Measurements from ENCODE around the gene ZBP1.

ZBP1 gene

DNA sequence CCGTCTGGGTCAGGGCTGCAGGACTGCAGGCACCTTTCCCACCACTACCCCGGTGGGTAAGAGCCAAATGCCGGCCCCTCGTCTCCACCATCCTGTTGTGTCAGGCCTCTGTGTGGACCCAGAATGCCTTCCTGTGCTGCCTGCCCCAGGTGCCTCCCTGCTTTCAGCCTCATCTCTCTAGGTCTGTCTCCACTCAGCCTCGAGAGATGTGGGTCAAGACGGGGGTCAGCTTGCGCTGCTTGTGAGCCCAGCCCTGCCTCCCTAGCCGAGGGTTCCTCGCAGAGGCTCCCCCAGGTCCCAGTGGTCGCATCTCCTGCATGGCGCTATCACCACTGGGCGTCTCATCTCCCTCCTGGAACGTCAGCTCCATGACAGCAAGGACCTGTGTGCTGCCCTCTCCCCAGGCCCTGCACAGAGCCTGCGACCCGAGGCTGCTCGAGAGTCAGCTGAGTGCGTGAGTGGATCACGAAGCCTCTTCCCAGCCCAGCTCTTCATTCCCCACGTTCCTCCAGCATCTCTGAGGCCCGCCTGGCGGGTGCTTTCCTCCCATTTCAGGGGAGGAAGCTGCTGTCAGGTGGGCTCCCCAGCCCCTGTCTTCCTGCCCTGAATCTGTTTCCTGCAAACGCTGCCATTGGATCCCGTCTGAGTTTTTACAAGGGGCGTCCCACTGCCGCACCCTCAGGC lies 38.7 kb upstream of the ZBP1 start:
- FAIRE-seq (peak; percentile 79), DNase-seq (ENCODE audit: insufficient read length, low spot score) (no peak)

GRCh38 chr20:57658447-57658832 lies 38.2 kb upstream of the ZBP1 start:
- FAIRE-seq (peak; percentile 48), DNase-seq (ENCODE audit: insufficient read length, low spot score) (no peak)

- FAIRE-seq (peak; percentile 36), DNase-seq (ENCODE audit: insufficient read length, low spot score) (no peak)
These were observed 37.6 kb upstream of the ZBP1 start for GRCh38 chr20:57657535-57658446.

DNA sequence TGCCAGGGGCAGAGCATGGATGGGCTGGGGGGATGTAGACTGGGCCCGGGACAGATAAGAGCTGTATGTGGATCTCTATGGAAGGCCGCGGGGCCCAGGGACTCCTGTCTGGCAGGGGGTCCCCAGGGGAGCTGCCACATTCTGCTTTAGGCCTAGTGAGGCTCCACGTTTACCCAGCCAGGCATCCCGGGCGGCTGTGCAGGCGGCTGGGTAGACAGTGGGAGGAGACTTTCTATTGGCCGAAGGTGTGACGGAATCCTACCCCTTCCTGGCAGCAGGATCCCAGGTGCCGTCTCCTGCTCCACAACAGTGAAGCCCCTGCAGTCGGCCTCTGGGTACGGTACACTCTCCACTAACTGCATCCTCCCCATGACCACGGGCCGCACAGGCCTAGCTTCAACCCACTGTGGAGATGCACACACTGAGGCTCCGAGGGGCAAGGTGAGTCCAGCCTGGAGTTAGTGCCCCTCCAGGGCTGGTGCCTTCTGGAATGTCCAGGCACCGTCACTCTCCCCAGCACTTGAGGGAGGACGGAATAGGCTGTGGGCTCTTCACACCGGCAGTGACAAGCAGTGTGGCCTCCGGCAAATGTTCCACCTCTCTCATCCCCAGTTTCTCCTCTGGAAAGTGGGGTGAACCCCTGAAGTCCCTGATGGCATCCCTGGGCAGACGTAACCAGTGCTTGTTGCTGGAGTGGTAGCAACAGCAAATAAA lies 36.8 kb upstream of the ZBP1 start:
- FAIRE-seq (peak; percentile 72), DNase-seq (ENCODE audit: insufficient read length, low spot score) (no peak)

- FAIRE-seq (peak; percentile 79), DNase-seq (ENCODE audit: insufficient read length, low spot score) (no peak)
These were observed 36.1 kb upstream of the ZBP1 start for GRCh38 chr20:57656252-57656820.

DNA sequence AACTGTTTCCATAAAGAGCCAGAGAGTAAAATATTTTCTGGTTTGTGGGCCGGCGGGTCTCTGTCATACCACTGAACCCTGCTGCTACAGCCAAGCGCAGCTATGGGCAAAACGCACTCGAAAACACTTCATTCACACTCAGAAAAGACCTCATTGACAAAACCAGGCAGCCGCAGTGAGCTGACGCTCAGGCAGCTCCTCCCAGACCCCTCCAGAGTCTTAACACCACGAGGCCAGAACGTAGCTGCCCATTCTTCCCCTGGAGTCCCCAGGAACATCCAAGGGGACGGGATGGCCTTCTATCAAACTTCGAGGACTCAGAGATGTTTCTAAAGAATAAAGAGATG lies 35.6 kb upstream of the ZBP1 start:
- FAIRE-seq, result peak; percentile 48
- no peak for DNase-seq (ENCODE audit: insufficient read length, low spot score)

DNA sequence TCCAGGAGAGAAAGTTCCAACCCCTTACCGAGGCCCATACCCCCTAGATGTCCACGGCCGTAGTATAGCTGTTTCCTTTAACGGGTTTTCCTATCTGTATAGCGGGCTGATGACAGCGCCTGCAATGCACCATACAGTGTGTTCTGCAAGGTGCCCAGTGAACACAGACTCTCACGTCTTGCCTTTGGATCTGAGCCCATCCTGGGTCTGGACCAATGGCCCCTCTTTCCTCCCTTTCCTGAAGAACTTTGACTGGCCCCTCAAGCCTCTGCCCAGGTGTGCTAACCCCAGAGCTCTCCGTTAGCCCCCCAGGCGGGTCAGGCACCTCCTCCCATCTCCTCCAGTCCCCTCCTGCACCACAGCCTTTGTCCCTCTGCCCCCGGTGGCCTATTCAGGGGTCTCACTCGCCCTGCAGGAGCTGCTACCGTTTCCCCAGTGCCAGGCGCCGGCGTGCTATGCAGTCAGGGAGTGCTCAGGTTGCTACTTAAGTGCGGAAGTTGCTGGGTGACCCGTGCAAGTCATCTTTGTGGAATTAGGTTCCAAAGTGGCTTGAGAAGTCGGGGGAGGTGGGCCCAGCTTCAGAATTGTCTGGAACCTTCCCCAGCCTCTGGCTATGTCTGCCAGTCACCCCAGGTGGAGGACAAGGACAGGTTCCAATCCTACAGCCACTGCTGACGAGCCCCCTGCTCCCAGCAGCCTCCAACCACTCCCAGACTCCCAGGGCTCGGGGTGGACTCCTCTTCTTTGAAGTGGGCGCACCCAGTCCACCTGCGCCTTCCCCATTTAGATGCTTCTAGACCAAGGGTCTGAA lies 35.0 kb upstream of the ZBP1 start:
- DNase-seq (ENCODE audit: insufficient read length, low spot score) (no peak), FAIRE-seq (peak; percentile 80)

DNA sequence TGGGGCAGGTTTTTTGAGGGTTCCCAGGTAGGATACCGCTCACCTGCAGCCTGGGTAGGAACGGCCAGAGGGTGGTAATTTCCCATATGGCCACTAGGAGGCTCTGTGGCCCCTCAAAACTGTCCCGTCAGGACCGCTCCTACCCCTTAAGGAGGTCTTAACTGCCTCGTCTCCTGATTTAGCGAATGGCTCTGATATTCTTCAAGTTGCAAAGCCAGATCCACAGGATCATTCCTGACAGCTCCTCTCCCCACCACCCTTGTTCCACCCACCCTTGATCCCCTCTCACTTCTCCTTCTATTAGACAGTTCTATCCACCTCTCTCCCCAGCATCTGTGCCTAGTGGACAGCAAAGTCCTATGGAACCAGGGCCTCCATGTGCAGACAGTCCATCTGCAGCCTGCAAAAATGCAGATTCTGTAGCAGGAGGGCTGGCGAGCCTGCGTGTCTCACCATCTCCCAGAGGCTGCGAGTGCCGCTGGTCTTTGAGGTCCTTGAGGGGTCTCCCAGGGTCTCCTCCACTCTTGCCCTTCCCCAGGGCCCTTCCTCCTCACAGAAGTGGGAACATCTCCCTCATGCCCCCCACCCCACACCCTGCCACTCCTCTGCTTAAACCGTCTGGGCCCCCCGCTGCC lies 34.3 kb upstream of the ZBP1 start:
- peak; percentile 96 for FAIRE-seq
- peak; percentile 100 for DNase-seq (ENCODE audit: insufficient read length, low spot score)

DNA sequence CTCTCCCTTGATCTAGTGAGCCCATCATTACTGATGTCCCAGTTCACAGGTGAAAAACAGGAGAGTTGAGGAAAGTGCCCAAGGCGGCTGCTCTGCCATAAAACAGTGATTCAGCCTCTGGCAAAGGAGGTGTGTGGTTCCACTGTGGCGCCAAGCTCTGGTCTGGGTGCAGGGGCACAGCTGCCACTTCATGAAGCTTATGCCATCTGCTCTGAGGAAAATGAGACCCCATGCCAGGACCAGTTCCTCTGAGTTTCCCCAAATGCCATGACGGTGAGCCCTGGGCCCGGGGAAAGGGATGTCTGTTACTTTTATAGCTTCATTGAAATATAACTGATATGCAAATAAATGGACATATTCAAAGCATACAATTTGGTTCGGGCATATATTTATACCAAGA lies 33.7 kb upstream of the ZBP1 start:
- FAIRE-seq (no peak), DNase-seq (ENCODE audit: insufficient read length, low spot score) (no peak)

- no peak for DNase-seq (ENCODE audit: insufficient read length, low spot score)
- FAIRE-seq, result no peak
These were observed 33.3 kb upstream of the ZBP1 start for GRCh38 chr20:57653546-57653900.

DNA sequence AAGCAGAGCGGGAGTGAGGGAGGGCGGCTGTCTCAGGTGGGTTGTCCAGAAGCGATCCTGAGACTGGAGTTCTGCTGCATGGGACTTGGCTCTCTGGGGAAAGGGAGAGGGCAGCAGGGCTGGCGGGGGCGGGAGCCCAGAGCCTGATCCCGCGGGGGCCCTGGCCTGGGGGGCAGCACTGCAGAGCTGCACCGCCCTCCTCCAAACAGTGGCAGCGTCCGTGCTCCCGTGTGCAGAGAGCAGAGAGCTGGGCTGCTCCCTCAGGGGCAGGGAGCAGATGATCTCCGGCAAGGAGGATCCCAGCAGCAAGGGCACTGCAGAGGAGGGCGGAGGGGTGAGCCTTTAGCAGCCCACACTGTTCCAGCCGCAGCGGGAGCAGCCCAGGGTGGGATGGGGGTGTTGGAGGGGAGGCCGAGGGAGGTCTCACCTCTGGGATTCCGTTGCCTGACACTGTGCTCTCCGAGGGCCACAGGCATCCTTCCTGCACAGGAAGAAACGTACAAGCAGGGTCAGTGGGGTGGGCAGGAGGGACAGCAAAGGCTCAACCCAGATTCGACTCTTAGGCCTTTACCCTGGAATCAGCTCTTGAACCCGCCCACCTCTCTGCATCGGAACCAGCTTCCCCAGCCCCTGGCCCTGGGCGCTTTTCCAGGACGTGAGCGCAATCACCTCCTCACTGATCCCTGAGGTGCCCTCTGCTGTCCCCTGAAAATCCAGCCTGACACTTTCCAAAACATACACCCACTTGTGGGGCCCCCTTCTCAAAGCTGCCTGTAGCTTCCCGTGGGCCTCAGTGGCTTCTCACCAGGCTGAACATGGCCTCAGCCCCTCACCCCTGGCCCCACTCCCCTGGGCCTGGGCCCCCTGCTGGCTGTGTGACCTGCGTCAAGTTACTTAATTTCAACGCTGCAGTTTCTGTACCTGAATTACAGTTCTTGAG lies 32.6 kb upstream of the ZBP1 start:
- FAIRE-seq, result peak; percentile 74
- no peak for DNase-seq (ENCODE audit: insufficient read length, low spot score)

GRCh38 chr20:57651881-57652605 lies 31.8 kb upstream of the ZBP1 start:
- FAIRE-seq (peak; percentile 31), DNase-seq (ENCODE audit: insufficient read length, low spot score) (no peak)

- DNase-seq (ENCODE audit: insufficient read length, low spot score) (no peak), FAIRE-seq (no peak)
These were observed 30.7 kb upstream of the ZBP1 start for GRCh38 chr20:57650756-57651483.

DNA sequence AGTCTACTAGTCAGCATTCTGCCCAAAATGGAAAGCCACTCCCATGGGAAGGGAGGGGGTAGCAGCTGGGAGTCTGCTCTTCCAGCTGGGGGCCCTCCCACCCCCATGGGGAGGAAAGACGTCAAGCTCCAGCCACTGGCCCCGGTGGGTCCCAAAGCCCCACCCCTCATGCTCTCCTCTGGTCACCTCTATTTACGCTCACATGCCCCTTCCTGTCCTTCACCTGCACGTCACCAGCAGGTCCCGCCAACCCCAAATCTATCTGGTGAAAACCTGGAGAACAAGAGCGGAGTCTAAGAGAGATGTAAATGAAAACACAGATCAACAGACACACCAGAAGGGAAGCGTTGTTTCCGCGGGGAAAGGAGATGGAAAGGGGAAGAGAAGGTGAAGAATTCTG lies 30.0 kb upstream of the ZBP1 start:
- FAIRE-seq (peak; percentile 82), DNase-seq (ENCODE audit: insufficient read length, low spot score) (no peak)

DNA sequence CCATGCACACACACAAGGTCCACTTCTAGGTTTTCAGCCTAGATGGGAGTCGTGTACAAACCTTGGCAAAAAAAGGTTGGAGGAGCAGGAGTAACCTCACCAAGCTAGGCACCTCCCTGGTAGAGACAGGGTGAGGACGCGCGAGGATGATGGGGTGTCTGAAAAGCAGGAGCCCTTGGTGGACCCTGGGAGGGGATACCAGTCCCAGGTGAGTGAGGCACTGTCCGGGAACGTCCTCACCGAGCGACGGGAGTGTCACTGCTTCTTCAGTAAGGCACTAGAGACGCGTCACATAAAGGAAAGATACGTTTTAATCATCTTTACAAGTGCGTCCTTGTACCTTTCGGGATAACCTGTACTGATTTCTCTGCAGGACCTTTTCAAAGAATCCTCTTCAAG lies 29.4 kb upstream of the ZBP1 start:
- FAIRE-seq (no peak), DNase-seq (ENCODE audit: insufficient read length, low spot score) (no peak)

GRCh38 chr20:57648878-57649616 lies 28.8 kb upstream of the ZBP1 start:
- DNase-seq (ENCODE audit: insufficient read length, low spot score), result no peak
- peak; percentile 96 for FAIRE-seq

Data from HTR-8/SVneo (cell line).